NCI-H524 treated with DMSO at 0.1 percent for 48 hours (cell line): ENCODE results near the gene SORCS2.
"Not testable (repeated sequence)": the region's sequence is repeated elsewhere in the genome, so short reads cannot be mapped to it uniquely, and the experiment has no call there.

Experiments used
- DNase-seq: peaks from one replicate; lab custom pipeline; 2025; lab: John Stamatoyannopoulos, UW

SORCS2 gene

DNA sequence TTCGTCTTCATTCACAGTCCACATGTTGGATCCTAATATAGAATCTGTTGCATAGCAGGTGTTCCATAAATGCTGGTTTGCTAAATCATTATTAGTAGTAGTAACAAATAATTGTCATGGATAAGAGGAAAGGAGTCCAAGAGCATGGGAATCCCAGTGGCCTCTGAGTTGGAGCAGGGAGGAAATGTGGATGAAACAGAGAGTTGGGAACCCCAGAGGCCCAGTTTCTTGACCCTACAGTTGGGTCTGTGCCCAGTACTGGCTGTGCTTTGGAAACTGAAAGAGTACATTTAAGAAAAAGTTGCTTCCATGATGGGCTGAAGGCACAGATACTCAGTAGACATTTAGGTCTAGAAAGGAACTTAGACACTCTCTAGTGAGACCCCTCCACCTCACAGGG lies 391.8 kb downstream of the SORCS2 start:
- no peak for DNase-seq

DNA sequence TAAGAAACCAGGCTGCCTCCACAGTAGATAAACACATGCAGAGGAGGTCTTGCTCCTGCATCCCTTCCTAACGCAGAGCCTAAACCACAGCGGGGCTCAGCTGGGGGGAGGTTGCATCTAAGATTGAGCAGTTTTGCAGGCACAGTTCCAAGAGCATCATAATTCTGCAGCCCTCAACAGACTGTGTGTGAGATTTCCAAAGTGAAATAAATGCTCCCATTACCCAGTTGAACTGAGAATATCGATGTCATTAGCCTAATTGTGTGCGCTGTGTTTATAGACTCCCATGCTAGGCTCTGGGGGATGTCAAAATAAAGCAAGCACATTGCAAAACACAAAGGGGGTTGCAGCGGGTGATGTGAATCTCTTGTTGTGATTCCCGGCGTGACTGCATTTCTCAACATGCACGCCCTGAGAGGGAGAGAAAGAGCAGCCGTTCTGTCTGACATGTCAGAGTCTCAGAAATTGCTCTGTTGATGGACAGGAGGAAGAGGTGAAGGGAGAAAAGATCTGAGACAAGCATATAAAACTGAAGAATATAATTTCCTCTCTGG lies 392.3 kb downstream of the SORCS2 start:
- DNase-seq = no peak

DNA sequence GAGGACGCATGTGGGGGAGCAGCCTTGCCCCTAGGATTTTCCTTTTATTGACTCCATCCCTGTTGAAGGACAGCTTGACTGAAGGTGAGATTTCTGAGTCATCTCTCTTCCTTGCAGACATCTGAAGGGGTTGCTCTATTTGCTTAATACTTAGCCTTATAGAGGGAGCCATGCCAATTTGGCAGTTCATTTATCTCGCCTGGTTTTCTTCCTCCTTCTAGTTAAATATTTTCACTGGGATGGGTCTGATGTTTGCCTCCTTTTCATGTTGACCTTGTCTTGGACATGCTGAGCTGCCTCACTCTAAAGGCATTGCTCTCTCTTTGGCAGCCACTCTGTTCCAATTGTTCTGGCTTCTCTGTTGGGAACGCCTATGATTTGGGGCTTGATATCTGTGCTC lies 393.4 kb downstream of the SORCS2 start:
- DNase-seq = no peak

DNA sequence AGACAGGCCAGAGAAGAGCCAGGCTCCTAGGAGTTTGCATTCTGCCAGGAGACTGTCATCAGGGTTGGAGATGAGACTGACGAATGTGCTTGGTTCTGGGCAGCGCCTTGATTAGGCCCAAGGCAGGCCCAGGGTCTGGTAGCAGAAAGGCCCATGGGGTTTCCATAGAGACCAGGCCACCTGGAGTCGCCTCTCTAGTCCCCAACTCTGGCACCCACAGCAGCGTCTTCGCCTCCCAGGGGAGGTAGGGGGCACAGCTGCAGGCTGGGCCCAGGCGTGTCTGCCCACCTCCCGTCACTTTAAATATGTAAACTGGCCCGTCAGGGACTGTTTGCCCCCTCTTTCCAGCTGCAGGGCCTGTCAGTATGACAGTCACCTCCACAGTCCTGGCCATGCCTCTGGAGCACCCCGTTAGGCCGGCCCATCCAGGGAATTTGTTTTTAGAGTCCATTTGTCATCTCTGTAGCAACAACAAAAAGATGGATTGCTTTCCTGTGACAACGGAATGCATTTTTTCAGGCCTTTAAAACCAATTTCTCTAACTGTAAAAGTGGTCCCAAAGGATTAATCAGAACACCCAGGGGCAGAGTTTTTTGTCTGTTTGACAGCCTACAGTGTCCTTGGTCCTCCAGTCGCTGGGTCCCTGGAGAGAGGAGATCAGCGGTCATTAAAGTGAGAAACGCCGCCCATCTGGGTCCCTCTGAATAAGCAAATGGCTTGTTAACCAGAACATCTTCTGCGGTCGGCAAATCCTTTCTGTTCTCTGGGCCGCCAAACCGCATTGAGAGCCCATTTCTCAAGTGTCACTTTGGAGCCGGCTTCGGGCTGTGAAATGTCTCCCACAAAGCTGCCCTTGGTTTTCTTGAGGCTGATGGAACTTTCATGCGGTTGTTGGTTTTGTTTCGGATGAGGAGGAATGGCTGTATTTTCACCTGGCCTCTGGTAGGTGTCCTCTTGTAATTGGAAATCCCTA lies 395.4 kb downstream of the SORCS2 start:
- DNase-seq = peak; percentile 50

DNA sequence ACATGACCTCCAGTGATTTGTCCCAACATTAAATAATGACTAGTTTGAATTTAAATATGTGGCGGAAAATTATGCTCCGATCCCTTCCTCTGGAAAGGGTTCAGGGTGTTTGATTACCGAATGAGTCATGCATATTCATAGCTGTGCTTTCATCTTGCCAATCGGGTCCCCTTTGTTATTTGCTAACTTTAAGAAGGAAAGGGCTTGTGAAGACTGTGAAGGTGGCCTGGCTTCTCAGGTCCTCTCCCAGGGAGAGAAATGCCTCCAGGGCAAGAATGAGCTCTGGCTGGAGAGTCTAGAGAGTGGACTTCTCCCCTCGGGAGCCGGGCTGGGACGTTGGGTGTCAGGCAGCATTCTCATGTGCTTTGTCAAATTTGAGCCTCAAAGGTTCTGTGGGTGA lies 397.9 kb downstream of the SORCS2 start:
- DNase-seq = no peak

DNA sequence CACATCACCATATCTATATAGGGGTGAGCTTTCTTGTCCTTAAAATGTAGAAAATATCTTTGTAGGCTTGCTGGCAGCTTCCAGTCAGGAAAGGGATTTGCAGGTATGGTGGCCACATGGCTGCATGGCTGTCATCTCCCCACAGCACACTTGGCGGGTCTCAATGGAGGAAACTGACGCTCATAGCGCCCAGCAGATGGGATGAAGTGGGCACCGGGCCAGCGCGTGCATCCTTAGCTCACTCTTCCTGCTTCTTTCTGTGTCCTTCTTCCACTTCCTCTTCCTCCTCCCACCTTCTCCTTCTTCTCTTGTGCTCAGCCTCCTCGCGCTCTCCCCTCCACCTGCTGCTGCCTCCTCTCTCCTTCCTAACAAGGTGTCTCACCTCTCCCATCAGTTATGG lies 398.6 kb downstream of the SORCS2 start:
- no peak for DNase-seq

DNA sequence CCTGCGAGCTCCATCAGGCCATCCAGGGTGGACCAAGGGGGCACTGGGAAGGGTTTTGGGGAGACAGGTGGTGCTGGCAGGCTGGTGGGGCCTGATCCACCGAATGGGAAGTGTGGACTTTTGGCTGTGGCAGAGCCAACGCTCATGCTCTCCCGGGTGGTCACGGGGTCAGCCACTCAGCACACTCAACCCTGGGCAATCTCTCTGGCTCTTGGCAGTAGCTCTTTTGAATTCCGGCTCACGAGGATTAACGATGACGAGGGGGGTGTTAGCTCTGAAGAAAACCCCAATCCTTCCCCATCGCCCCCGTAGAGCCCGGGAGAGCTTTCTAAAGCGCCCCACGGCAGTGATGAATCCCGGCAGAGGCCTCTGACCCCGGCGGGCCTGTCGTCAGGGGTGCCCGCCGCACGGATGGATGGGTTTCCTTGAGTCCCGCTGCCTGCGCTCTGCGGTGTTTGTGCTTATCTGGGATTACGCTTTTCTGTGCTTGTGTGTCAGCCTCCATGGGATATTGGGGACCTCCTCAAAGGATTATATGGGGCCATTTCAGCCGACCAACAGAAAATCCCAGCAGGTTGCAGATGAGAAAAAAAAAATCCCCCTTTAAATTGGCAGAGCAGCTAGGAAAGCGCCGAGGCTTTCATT lies 399.2 kb downstream of the SORCS2 start:
- no peak for DNase-seq

DNA sequence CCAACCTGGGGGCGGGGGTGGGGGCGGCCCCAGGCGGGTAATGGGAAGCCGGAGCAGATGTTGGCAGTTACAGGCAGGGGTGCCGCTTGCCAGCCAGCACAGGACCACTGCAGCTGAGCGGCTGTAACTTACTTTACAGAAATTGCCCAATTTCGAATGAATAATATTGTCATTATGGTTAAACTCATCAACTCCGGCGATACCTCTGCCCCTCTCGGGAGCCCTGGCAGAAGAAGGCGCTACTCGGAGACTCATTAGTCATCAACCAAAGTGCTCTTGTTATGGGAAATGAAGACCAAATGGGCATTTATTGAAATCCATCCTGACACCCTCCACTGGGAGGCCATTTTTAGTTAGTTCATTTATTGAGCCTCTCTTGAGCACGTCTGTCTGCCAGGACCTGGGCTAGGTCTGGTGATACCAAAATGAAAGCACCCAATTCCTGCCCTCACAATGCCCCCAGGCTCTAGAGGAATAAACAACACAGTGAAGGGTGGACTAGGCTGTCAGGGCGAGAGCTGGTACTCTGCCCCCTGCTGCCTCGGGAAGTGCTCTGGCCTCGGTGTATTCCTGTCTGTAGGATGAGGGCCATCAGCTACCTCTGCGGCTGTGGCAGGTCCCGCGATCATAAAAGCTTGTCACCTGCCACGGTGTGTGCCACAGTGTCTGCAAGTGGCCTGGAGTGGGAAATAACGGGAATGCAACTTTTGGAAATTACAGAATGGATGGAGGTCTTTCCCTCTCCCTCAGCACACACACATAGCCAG lies 401.5 kb downstream of the SORCS2 start:
- DNase-seq = no peak

DNA sequence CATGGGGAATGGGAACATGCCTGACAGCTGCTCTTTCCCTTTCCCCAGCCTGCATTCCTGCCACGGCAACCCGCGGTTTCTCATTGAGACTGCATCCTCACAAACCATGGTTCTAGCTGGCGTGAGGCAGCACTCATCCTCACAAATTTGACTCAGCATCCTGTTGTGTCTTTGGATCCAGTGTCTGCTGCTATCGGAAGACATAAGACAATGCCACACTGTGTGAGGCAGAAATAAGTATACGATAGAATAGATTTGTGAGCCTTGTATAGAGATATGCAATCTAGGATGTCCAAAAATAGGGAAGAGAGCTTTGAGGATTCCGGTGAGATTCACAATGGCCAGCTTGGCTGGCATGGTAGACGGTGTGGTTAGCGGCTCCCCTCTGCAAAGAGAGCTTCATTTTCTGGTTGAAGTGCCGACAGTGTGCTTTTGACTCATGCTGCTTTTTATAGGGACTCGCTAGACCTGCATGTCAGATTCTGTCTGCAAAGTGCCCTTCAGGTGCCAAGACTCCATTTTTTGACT lies 403.7 kb downstream of the SORCS2 start:
- DNase-seq = no peak

DNA sequence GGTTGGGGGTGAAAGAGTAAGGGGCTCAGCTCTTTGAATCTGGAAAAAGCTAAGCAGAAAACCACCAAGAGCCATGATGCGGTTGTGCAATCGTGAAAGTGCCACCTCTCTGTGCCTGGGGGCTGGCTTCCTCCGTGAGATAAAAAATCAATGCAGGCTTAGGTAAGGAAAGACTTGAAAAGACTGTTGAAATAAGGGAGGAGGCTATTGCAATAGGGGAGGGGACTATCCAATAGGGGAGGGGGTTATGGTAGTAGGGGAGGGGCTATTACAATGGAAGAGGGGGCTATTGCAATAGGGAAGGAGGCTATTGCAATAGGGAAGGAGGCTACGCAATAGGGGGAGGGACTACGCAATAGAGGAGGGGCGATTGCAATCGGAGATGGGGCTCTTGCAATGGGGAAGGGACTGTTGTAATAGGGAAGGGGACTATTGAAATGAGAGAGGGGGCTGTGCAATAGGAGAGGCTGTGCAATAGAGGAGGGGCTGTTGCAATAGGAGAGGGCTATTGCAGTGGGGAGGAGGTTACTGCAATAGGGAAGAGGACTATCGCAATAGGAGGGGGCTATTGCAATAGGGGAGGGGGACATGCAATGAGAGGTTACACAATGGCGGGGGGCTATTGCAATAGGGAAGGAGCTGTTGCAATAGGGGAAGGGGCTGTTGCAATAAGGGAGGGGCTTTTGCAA lies 404.7 kb downstream of the SORCS2 start:
- no peak for DNase-seq

DNA sequence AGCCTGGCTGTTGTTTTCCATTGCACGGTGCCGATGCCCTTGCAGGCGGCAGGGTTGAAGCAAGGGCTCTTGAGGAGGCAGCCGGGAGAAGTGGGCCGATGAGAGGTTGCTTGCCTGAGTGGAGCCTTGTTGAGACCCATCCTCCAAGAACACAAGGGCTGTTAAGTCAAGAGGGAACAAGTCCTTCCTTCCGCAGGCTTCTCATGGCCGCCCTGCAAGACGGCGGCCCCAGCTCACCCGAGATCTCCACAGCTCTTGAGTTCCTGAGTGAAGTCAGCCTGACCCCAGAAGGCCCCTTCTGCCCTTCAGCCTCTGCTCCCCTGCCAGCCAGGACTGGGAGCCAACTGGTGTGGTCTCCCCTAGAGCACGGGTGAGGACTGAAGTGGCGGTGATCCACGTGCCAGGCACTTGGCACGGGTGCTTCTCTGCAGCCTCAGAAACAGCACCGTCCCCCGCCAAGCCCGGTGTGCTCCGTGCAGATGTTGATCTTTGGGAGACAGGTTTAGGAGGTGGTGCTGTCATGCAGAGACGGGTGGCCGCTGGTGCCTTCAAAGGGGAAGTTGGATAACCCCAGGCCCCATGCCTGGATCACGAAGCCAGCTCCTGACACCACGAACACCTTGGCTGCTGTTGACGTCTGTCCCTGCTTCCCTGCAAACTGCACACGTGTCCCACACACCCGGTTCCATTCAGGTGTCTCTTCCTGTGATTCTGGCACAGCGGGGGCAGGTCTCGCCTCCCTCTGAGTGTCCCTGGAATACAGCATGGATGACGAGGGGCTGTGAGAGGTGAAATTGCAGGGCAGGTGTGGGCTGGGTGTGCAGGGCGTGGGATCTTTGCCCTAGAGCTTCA lies 406.8 kb downstream of the SORCS2 start:
- no peak for DNase-seq

DNA sequence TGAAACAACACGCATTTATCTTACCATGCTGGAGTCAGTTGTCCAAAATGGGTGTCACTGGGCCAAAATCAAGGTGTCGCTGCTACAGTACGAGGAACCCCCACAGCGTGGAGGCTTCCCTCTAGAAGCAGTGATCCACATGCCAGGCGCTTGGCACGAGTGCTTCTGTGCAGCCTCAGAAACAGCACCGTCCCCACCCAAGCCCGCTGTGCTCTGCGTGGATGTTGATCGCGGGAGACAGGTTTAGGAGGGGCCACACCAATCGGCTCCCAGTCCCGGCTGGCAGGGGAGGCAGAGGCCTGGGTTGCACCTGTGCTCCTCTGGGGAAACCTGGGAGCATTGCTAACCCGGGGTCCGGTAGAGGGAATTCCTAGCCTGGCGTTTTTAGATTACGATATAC lies 407.9 kb downstream of the SORCS2 start:
- DNase-seq = no peak

DNA sequence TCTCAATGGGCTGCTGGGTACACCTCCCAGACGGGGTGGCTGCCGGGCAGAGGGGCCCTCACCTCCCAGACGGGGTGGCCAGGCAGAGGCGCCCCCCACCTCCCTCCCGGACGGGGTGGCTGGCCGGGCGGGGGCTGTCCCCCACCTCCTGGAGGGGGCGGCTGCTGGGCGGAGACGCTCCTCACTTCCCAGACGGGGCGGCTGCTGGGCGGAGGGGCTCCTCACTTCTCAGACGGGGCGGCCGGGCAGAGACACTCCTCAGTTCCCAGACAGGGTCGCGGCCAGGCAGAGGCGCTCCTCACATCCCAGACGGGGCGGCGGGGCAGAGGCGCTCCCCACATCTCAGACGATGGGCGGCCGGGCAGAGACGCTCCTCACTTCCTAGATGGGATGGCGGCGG lies 409.8 kb downstream of the SORCS2 start:
- DNase-seq = not testable (repeated sequence)

DNA sequence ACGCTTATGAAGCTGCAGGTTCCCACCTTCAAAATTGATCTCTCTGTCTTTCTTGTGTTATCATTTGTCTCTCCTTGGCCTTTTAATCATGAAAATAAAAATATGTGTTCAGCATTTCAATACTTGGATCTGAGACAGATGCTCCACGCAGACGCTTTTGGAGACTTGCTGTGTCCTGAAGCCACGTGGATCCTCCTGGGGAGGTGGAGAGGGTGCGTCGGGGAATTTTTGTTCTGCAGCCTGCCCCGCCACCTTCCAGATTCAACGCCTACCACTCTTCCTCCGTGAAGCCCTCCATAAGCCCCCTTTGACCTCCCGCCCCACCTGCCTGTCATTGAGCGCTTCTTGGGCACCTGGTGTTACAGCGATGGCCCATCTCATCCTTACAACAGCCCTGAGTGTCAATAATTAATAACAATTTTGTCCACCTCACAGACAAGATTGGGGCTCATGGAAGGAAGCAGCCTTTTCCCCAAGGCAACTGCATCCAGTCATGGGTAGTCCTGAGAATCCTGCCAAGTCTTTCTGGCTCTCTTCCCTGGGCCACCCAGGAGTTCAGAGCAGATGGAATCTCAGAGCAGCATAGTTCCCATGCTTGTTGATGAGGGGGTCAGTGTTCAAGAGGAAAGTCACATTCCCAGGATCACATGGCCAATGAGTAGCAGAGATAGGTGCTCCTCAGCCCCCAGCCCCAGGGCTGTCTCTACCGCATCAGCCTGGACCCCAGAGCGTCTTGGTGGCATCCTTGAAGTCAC lies 415.0 kb downstream of the SORCS2 start:
- no peak for DNase-seq

DNA sequence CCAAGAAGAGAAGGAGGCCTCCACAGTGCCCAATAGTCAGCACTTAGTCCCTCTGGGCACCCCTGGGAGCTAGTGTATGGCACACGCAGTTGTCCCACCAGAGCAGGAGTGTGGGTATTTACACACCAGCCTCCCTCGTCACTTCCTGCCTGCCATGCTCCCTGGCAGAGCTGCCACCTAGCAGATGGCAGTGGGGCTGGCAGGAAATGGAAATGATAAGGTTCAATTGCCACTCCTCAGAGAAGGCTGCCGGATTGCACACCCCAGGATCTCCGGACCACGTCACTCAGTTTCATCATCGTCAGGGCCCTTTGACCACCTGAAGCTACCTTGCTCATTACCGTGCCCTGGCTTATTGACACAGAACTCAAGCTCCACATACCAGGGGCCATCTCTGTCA lies 415.7 kb downstream of the SORCS2 start:
- no peak for DNase-seq

DNA sequence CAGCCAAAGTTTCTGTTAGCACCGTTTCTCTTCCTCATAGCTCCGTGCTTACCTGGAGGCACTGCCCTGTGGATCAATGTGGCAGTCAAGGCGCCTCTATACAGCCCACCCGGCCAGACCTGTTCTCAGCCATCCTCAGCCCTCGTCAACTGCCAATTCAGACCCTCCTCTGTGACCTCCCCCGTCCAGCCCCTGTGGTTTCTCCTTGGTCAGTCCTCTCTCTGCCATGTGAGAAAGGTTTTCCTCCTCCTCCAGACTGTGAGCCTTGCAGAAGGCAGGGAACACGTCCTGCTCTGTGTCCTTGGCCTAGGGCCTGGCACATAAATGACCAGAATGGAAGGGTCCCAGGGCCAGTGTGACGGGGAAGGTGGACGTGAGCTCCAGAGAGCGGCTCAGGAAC lies 417.0 kb downstream of the SORCS2 start:
- no peak for DNase-seq

DNA sequence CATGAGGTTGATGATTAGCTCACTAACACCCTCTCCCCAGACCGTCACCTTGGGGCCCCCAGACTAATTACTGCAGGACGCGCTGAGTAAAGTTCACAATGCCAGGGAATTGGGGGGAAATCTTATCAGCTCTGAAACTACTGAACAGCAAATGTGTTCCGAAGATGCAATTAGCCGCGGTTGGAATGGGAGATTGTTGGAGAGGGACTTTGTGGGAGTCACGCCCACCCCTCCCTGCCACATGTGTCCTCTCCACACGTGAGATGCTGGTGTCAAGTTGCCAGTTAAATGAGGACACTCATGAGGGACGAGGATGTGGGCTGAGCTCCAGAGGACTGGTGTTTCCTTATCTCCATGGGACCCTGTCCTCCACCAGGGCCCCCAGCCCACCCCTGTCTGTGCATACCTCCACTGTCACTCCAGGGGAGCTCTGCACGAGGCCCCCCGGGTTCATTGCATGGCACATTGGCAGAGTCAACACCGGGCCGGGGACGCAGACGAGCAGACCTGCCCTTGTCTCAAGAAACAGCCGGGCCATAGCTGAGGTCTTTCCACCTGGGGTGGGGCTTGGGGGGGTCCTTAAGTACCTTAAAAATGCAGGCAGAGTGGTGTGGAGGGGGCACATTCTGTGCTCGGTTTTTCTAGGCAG lies 417.8 kb downstream of the SORCS2 start:
- DNase-seq = no peak

DNA sequence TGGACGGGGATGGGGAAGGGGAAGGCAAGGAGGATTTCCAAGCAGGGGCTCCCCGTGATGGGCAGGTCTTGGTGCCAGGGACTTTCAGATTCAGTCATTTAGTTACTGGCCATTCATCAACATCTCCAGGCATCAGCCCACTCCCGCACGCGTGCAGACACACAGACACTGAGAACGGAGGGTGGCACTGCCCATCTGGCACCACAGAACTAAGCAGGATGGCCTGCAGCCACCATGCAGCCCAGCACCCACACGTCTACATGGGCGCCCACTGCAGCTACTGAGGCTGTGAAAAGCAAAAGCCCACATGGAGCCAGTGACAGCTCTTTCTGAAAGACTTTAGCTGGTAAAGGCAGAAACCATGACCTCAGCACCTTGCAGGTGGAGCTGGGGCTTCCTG lies 418.5 kb downstream of the SORCS2 start:
- DNase-seq = no peak

DNA sequence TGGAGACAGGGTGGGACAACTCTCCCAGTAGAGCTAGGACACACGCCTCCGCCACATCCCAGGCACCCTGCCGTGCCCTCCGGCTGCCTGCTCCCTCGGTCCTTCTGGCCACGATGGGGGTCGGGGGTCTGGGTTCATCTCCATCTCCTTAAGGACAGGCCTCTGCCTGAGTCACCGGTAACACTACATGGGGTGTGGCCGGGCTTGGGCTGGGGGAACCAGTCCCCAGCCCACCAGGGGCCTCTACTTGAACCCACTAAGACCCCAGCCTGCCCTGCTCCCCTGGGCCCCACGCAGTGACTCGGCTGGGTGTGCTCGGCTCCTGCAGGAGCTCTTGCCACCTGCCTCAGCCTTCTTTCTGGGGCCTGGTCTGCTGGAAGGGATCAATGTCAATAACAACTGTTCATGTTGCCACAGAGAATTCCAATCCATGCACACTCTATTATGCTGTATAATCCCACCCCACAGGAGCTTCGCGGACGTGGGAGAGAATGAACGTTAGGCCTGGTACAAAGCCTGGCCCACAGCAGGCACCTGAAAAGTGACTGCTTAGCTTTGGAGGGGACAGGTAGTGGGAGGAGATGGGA lies 420.1 kb downstream of the SORCS2 start:
- no peak for DNase-seq
